ENCODE measurements around the gene PLCE1. TPM values are rescaled to one million over a fixed set of nuclear protein-coding genes. Genes with fewer than 3 reads are reported as not detected.

PLCE1 gene
- total and polyA plus RNA-seq, 2 of the 4 experiments (the other 2 are of a cell fraction): 2.2 to 4.5 TPM

DNA sequence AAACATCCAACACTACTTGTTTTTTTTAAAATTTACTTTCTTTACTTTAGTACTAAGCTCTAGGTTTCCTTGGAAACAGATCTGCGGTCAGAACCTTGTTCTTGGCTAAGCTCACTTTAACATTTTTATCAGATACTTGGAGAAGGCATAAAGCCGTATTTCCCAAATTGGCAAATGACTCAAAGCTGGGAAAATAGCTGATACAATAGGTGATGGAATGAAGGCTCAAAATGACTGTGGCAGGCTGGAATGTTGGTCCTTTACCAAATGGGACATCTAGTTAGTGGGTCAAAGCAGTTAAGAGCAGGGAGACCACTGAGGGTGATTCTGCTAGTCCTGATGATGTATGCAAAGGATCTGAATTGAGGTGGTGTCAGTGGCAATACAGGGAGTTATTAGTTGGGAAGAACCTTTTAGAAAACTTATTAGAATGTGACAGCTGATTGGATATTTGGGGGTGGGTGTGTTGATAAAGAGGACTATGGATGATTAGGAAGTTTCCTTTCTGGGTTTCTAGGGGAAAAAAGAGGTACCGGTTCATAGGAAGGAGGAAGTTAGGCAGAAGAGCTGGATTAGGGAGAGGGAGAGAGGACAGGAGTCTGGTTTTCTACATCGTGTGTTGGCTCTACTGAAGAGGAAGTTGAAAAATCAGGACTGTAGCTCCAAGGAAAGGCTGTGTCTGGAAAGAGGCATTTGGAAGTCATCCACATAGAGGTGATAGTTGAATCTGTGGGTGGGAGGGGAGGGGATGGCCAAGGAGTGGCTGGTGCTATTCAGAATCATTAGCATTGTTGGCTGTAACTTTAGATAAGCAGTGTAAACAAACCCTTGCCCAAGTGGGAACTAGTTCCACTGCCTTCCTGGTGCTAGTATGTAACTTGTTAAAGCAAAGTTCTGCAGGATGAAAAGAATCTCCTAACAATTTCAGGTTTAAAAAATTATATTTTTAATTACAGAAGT is 13.1 kb downstream of the PLCE1 start:
- H2AK5ac ChIP-seq (ENCODE audit: low read depth, low read length): 0 out of 2 replicates have a peak overlapping the region, but pooled peaks have one; percentile 27
- H2BK5ac ChIP-seq (ENCODE audit: low read depth, low read length, poor library complexity, severe bottlenecking): no peak overlapping the region
- no peaks in the 10 kb centered on the region; the same call in 1 of the 2 replicates for H4K20me1 ChIP-seq (ENCODE audit: insufficient read depth, low read length)
- no peak overlapping the region for H4K5ac ChIP-seq (ENCODE audit: low read depth, low read length)
- WGBS, 2 experiments (ENCODE audit: extremely low coverage in 2 of 2, insufficient read length in 1 of 2): 26% methylated on average over 2 of the region's 4 CpGs; no CpG with 5 or more reads in 1 of the 2 experiments
- H3K23ac ChIP-seq (ENCODE audit: low read depth, low read length): no peak overlapping the region
- no peak overlapping the region for H2AK9ac ChIP-seq (replicated peaks; ENCODE audit: low read depth, low read length, poor library complexity)
- peak; percentile 79 for ATAC-seq (ENCODE audit: low read depth)
- H4K8ac ChIP-seq (ENCODE audit: low read depth in 2 of 2, low read length in 2 of 2): peak overlapping the region in 1 of 2 experiments; percentile 14; a peak in 1 of 4 replicates
- no TSS peak for BruUV-seq (replicated peaks)
- H3K9me3 ChIP-seq (ENCODE audit: control insufficient read depth, insufficient read depth, low read length): no peaks in the 10 kb centered on the region; the same call in 1 of the 2 replicates
- peak overlapping the region; percentile 33; the same call in 1 of the 2 replicates for H2BK20ac ChIP-seq (ENCODE audit: low read depth, low read length)
- no peak overlapping the region for H3K56ac ChIP-seq (ENCODE audit: extremely low read depth, insufficient read depth, low read length)
- peaks cover 4% of the 10 kb centered on the region for H3K9me1 ChIP-seq (ENCODE audit: insufficient read depth, low read length)
- H3K4ac ChIP-seq (ENCODE audit: low read depth, low read length): 0 out of 2 replicates have a peak overlapping the region, but pooled peaks have one; percentile 7
- dilution Hi-C loops (cut with HindIII; ENCODE audit: low sequenced_read_pairs, unreplicated experiment) (no loop called here), in situ Hi-C loops (cut with MboI; ENCODE audit: low sequenced_read_pairs) (no loop called here), intact Hi-C loops (cut with micrococcal nuclease) (no loop called here)
- H3K27me3 ChIP-seq (ENCODE audit: control insufficient read depth, insufficient read depth, low read length): no peaks in the 10 kb centered on the region
- H3K4me1 ChIP-seq (ENCODE audit: control insufficient read depth, insufficient read depth, low read length): peaks cover 3% of the 10 kb centered on the region
- H4K91ac ChIP-seq (ENCODE audit: insufficient read depth, low read depth, low read length): no peak overlapping the region
- no peak overlapping the region for H2BK15ac ChIP-seq (ENCODE audit: low read depth, low read length)
- H3K36me3 ChIP-seq (ENCODE audit: control insufficient read depth, insufficient read depth, low read length): no peaks in the 10 kb centered on the region
- no peak overlapping the region for H3K9ac ChIP-seq (ENCODE audit: low read depth, low read length)
- no peak overlapping the region for H3K14ac ChIP-seq (replicated peaks; ENCODE audit: low read depth, low read length)
- H3K79me1 ChIP-seq (ENCODE audit: low read depth in 1 of 2, low read length in 2 of 2): no peaks in the 10 kb centered on the region
- no peak overlapping the region for H3K27ac ChIP-seq (ENCODE audit: insufficient read depth, low read length)
- no peak overlapping the region for H3K4me3 ChIP-seq (ENCODE audit: insufficient read depth, low read depth, low read length)
- H3K4me2 ChIP-seq (ENCODE audit: low read depth, low read length): peak overlapping the region; percentile 52; the same call in 1 of the 2 replicates
- TF ChIP-seq, protein P1, sequence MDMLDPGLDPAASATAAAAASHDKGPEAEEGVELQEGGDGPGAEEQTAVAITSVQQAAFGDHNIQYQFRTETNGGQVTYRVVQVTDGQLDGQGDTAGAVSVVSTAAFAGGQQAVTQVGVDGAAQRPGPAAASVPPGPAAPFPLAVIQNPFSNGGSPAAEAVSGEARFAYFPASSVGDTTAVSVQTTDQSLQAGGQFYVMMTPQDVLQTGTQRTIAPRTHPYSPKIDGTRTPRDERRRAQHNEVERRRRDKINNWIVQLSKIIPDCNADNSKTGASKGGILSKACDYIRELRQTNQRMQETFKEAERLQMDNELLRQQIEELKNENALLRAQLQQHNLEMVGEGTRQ (IDR thresholded peaks at IDR 0.05; ENCODE audit: low read depth, low read length): no peak
- TF ChIP-seq MAFK (IDR thresholded peaks at IDR 0.05; ENCODE audit: low read depth, low read length): no peak
- TF ChIP-seq BHLHE40 (IDR thresholded peaks at IDR 0.05; ENCODE audit: low read depth, low read length): no peak
- TF ChIP-seq MAZ (IDR thresholded peaks at IDR 0.05; ENCODE audit: borderline replicate concordance, low read depth, low read length): peak; percentile 23; the same call in 1 of the 2 replicates
- DNase-seq: peak; percentile 78
- no peak overlapping the region for H2BK120ac ChIP-seq (ENCODE audit: low read depth, low read length)
- no peak overlapping the region for H2AFZ ChIP-seq (replicated peaks; ENCODE audit: low read length, poor library complexity)
- CTCF ChIA-PET: no interaction called here
- POLR2A ChIA-PET (ENCODE audit: unreplicated experiment): no interaction called here
- peak overlapping the region; percentile 31; the same call in 1 of the 2 replicates for H3K18ac ChIP-seq (ENCODE audit: low read depth, low read length)
